T-helper 2 cell (primary cell): ENCODE measurements around the gene SPEM1.

Experiments
- DNase-seq, 5 experiments: peaks; one replicate each; pipeline versions ENCODE4 v3.0.0 to v3.0.0-alpha.2; 2012 to 2022

The SPEM1 gene

DNA sequence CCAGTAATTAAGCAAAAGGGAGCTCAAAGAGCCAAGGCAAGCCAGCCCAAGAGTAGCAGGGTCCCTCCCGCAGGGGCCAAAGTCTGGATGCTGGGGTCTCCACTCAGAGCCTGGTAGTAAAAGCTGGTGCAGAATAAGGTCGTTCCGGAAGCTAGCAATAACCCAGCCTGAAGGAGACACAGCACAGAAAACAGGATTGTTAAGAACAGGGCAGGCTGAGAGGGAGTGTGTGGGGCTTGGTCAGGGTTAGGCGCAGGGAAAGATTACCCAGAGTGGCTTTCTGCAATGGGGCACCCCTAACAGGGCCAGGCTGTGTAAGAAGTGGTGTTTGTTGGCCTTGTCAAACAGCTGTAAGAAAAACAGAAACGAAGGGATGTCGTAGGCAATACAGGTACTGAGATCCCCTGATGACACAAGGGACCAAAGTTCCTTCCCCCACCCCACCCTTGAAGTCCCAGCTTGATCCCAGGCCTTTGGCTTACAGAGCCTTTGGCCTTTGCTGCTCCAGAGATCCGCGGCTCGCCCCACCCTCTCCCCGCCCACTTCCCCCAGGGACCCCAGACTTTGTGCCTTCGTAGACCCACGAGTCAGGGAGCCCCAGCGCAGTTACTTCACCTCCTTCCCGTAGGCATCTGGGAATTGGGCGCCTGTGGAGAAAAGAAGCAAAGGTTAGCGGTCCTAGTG, 16.9 kb upstream of the SPEM1 start:
- DNase-seq = peak in 1 of 5 experiments; percentile 24

DNA sequence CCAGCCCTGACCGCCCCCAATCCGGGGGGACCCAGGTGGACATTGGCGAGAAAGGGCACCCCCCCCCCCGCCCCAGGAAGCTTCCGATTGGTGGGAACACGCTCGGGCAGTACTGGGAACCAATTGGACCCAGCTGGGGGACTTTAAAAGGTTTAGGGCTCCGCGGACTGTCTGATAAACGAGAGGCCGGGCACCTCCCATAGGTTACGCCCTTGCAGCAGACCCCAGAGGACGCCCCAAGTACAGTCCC, 16.5 kb upstream of the SPEM1 start:
- DNase-seq = no peak

DNA sequence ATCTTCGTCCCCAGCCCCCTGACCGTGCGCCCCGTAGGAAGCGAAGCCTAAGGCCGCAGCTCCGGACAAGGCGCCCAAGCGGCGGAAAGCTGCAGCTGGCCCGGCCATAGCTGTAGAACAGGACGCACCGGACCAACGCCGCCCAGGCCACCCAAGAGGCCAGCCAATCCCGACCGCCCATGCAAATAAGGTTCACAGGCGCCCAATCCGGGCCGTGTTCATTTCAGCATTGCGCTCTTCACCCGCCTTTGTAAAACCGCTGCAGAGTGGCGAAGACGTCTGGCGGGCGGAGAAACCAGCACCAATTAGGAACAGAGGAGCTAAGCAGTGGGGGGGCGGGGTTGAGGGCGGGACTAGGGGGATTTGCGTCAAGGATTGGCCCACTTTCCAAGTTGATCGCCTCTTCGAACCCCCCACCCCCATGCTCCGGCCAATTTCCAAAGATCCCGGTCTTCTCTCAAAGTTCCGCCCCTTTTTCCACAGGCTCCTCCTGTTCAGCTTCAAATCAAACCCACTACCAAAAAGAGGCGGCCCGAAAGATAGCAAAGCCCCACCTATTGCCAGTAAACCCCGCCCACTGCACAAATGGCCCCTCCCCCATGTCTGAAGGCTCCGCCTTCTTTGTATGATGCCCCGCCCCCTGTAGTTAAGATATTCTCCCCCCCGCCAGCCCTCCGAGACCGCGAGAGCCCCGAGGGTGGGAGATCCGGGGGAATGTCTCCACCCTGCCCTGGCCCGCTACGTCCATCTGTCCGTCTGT, 16.0 kb upstream of the SPEM1 start, which contains the start of gene TMEM256:
Gene TMEM256 (minus strand): TSS at position 121 of the 760 bp plus-strand sequence. CDS start 13 bp downstream, at position 108.
- DNase-seq = peak; percentile 90 to 99 (median 92)

DNA sequence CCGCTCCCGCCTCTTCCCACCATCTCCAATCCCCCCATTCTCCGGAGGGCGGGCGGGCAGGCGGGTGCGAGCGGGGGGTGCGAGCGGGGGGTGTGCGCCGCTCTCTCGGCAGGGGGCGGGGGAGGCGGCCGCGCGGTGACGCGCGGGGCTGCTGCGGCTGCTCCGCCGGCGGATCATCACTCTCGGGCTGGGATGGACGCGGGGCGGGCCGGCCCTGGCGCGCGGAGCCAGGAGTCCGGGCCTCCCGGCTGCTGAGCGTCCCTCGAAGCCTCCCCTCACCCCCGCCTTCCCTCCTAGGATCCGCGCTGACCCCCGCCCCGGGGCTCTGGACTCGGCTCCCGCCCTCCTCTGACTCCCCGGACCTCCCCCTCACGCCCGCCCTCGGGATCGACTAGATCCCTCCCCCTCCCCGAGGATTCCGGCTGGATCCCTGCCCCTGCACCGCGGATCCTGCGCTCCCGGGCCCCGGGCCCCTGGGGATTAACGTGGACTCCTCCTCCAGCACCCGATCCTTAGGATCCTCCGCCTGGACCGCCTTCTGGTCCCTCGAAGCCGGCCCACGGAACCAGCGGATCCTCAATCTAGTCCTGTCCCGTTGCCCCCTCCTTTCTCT, 15.3 kb upstream of the SPEM1 start:
- DNase-seq = peak in 4 of 5 experiments; percentile 49 to 78 (median 68)

DNA sequence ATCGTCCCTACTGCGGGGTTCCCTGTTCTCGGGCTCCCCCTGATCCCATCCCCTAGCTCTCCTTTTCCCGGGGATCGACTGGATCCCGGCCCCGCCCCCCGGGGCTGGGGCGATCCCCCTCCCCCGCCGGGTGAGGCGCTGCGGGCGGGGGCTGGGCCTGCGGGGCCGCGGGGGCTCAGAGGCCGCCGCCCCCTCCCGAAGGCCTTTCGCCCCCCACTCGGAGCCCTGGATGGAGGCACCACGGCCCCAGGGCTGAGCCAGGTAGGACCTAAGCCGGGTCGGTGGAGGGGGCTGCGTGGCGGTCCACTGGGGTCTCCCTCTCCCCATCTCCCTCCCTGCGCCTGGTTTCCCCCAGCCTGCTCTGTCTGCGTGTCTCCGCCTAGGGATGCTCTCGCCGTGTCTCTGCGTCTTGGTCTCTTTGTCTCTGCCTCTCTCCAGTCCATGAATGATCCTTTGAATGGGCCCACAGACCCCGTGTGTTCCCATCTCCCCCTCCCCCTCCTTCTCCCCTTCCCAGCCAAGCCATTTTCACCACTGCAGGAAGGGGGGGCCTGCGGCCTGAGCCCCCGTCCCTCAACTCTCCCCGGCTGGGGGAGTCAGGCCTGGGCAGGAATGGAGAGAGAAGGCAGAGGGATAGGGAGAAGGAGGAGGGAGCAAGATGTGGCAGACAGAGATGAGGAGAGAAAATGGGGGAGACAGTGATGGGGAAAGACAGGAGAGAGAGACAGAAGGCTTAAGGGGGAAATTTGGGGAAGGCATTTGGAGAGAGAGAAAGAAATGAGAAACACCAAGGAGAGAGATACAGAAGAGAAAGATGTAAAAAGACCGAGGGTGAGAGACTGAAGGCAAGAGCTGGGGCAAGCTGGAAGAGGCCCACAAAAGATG, 14.5 kb upstream of the SPEM1 start:
- DNase-seq = no peak

DNA sequence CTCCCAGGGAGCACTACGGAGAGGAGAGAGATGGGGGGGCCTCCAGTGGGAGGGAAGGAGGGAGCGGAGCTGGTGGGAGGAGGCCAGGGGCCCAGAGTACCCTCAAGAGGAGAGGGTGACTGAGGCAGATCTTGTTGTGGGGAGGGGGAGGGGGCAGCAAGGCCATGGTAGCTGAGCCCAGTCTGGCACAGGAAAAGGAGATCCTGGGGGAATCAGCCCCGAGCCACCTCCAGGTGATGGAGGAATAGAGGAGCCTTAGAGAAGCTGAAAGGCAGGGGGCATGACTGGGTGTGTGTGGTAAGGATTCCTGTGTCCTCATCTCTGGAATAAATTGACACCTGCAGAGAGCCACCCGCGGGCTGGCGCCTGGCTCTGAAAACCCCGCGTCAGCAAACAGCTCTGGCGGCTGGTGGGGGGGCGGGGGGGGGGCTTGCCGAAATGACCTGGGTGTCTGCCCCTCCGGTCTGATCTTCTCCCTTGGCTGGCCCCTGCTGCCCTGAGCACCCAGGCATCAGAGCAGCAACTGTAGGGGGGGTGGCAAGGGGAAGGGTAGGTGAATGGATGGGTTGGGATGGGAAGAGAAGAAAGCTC, 13.8 kb upstream of the SPEM1 start:
- no peak for DNase-seq

DNA sequence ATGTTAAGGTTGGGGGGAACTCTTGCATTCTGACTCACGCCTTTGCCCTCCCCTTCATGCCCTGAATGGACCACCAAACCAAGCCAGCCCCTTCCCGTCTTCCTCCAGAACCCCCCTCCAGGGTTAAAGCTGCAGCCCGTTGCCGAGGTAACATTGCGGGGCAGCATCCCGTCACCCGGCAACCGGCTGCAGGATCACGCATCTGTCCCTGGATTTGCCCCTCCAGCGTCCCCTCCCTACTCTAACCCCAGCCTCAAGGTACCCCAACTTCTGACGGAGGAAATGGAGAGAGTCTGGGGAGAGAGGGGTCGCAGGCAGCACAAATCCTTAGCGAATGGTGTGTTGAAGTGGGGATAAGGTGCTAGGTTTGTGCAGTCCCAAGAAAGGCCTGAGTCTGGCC, 13.0 kb upstream of the SPEM1 start:
- DNase-seq = no peak

DNA sequence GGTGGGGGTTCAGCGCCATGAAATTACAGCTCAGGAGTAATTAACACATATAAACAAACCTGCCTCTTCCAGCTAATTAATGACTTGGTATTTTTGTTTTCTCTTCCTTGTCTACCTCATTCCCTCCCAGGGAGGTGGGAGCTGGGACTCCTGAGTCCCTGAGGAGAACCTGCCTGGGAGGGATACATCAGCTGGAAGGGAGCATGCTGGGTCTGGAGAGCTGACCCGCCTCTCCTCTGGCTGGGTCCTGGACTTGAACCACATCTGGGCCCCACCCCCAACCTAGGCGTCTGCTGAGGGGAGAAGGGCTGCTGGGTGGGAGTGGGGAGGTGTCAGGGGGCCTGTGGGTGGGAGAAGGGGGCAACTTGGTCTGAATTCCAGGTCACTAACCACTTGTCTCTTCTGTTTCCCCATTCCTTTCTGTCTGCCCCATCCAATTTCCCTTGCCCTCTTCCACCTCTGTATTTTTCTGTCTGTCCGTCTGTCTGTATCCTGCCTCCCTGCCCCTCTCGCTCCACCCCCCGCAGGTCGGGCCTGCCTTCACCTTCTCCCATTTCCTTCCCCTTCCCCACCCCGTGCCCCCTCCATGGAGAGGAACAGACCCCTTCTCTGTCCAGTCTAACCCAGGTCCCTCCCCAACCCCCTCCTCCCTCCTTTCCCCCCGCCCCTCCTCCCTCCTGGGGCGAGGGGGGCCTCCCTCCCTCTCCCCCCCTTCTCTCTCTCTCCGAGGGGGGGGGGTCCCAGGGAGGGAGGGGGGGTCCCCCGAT, 12.5 kb upstream of the SPEM1 start, which contains the start of gene NLGN2:
Gene NLGN2 (plus strand): TSS at position 361 of the 767 bp plus-strand sequence. CDS start 411 bp downstream, outside the sequence.
- DNase-seq = no peak

DNA sequence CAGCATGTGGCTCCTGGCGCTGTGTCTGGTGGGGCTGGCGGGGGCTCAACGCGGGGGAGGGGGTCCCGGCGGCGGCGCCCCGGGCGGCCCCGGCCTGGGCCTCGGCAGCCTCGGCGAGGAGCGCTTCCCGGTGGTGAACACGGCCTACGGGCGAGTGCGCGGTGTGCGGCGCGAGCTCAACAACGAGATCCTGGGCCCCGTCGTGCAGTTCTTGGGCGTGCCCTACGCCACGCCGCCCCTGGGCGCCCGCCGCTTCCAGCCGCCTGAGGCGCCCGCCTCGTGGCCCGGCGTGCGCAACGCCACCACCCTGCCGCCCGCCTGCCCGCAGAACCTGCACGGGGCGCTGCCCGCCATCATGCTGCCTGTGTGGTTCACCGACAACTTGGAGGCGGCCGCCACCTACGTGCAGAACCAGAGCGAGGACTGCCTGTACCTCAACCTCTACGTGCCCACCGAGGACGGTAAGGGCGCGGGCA, 11.8 kb upstream of the SPEM1 start:
- peak in 2 of 5 experiments; percentile 38 to 50 for DNase-seq

DNA sequence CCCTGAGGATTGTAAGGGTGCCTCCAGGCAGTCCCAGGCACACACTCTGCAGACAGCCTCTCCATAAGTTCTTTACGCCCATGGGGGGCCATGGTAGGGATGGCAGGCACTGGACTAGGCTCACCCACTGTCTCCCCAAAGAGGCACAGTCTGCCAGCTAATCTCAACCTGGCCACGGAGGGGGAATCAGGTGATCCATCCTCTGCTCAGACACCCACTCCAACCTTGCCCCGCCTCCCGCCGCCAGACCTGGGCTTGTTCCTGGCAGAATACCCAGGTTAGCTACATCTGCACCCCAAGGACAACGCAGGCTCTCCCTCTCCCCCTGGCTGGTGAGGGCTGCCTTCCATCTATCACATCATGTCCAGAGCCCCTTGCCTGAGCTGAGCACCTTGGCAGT, 11.3 kb upstream of the SPEM1 start:
- DNase-seq = no peak

DNA sequence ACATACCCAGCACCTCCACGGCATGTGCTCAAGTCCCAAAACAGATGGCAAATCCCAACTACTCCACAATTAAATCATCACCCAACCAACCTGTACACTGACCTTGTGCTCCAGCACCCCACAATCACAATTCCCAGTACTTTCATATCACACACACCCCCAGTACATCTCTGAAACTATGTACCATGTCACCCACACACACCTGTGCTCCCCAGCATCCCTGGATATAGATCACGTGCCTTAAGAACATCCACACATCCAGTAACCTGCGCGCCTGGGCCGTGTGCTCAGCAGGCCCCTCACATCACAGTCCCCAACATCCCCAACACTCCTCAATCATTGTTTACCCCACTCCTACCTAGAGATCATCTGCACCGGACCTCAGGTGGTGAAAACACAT, 10.4 kb upstream of the SPEM1 start:
- DNase-seq = no peak

DNA sequence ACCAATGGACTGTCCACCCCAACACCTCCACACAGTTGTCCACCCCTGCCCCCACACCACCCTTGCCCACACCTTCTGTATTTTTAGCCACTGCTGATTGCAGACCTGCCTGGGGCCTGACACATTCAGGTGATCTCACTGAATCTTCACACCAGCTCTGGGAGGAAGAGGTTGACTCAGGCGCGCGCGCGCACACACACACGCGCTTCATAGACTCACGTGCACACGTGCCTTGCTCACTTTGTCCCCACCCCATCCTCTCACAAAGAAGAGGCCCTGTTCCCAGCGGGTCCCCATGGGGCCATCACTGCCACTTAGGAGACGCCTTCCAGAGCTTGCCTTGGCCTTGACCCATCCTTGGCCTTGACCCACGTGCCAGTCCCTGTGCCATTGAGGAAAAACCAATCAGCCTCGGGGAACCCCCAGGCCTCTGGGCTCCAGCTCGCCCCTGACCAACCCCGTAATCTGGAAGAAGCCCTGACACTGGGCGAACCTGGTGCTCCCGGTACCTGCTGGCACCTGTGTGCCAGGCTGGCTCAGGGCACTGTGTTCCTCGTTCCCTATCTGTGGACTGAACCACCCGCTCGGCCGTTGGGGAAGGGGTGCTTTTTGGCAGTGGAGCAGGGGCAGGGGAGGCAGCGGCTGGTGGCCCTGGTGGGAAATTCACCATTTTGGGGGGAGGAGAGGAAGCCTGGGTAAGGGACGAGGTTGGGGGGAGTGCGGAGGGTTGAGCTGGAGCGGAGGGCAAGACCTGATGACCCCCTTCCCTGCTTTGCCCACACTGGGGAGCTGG, 9.3 kb upstream of the SPEM1 start:
- peak in 1 of 5 experiments; percentile 34 for DNase-seq

DNA sequence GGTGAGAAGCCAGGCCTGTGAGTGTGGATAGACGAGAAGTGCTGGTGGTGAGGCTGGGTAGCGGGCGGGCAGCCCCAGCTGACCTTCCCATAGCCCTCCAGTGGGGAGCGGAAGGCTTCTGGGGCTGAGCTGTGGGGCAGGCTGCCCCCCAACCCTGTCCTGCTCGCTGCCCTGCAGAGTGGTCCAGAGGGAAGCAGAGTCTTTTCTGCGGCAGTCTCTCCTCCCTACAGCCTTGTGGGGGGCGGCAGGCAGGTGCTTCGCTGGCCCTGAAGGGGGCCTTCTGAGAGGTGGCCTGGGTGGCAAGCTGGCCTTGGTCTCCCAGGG, 8.7 kb upstream of the SPEM1 start:
- DNase-seq = no peak

DNA sequence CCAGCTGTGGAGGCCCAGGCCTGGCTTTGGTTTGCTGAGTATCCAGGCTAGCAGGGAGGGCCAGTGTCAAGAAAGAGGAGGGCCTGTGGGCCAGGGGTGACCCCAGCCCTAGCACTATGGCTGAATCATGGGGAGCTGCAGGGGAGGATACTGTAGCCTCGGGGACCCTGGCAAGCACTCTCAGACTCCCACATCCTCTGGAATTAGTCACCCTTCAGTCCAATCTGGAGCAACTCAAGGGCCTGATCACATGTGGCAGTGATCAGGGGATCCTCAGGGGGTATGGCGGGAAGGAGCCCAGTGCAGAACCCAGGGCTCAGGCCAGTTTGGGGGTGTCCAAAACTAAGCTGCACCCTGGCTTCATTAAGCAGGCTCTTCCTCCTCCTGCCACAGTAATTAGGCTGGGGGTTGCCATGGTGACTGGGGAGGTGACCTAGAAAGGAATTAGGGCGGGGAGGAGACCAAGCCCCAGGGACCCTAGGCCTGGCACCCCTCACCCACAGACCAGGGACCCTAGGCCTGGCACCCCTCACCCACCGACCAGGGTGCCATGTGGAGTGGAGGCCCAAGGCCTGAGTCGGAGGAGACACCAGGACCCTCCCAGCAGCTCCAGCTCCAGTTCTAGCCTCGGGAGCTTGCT, 6.7 kb upstream of the SPEM1 start:
- no peak for DNase-seq

DNA sequence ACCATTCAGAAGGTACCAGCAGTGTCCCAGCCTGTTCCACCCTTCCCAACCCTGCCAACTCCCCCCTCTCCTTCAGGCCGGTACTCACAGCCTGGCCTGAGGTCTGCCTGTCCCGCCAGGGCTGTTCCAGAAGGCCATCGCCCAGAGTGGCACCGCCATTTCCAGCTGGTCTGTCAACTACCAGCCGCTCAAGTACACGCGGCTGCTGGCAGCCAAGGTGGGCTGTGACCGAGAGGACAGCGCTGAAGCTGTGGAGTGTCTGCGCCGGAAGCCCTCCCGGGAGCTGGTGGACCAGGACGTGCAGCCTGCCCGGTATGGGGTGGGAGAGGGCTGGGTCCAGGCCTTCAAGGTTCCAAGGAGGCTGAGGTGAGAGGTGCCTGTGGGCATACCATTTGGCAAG, 5.3 kb upstream of the SPEM1 start:
- no peak for DNase-seq

DNA sequence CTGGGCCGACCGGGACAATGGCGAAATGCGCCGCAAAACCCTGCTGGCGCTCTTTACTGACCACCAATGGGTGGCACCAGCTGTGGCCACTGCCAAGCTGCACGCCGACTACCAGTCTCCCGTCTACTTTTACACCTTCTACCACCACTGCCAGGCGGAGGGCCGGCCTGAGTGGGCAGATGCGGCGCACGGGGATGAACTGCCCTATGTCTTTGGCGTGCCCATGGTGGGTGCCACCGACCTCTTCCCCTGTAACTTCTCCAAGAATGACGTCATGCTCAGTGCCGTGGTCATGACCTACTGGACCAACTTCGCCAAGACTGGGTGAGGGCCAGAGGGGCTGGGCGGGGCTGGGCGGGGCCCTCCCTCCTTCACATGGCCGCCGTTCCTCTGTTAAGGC, 4.3 kb upstream of the SPEM1 start:
- no peak for DNase-seq

DNA sequence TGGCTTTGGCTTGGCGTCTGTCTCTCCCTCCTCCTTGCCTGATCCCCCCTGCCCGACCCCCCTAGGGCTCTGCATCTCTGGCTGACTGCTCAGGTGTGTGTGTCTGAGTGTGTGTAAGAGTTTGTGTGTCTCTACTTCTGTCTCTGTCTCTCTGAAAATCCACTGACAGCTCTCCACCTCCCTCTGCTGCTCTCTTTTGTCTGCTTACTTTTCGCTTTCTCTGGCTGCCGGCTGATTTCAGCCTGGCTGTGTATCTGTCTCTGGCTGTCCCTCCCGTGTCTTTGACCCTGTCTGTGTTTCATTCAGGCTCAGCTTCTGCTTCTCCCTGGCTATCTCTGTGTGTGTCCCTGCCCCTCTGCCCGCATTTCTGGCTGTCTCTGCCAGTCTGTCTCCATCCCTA, 3.8 kb upstream of the SPEM1 start:
- DNase-seq = peak in 1 of 5 experiments; percentile 21

DNA sequence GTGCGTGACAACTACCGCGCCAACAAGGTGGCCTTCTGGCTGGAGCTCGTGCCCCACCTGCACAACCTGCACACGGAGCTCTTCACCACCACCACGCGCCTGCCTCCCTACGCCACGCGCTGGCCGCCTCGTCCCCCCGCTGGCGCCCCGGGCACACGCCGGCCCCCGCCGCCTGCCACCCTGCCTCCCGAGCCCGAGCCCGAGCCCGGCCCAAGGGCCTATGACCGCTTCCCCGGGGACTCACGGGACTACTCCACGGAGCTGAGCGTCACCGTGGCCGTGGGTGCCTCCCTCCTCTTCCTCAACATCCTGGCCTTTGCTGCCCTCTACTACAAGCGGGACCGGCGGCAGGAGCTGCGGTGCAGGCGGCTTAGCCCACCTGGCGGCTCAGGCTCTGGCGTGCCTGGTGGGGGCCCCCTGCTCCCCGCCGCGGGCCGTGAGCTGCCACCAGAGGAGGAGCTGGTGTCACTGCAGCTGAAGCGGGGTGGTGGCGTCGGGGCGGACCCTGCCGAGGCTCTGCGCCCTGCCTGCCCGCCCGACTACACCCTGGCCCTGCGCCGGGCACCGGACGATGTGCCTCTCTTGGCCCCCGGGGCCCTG, 3.0 kb upstream of the SPEM1 start:
- no peak for DNase-seq

DNA sequence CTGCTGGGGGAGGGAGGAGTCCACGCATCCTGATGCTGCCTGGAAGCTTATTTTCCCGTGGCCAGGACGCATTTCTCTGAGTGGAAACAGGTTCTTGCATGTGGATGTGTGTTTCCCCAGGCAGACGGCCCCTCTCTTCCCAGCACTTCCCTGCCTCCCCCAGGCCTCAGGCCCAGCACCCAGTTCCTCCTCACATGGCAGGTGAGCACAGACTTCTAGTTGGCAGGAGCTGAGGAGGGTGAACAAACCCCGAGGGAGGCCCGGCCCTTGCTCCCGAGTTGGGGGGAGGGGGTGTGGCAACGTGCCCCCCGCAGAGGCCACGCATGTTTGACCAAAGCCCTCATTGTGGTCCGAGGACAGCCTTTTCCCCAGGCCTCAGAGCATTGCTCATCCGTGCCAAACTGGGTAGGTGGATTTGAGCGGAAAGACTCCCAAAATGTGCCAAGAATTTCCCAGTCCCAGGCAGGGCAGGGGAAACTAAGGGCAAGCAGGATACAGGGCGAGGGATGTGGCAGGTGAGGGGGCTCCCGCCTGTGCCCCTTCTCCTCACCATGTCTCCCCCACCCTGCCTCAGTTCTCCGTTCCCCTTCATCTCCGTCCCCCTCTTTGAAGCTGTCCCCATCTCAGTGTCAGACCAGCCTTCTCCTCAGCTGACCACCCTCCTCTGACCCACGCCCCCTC, 1.5 kb upstream of the SPEM1 start:
- no peak for DNase-seq
